Measurements from ENCODE around the gene IL17A.

IL17A gene

GRCh38 chr6:52152711-52153160 is 33.4 kb upstream of the IL17A start:
- in situ Hi-C loops (cut with HindIII; ENCODE audit: low sequenced_read_pairs): no loop called here
- H3K4me3 ChIP-seq (ENCODE audit: low read depth, low read length): no peak overlapping the region
- TF ChIP-seq CTCF (IDR thresholded peaks at IDR 0.05; ENCODE audit: low read depth, low read length): no peak
- no peak for DNase-seq (ENCODE audit: low read depth, low spot score)

- H3K4me3 ChIP-seq (ENCODE audit: low read depth, low read length): no peak overlapping the region
- no peak for TF ChIP-seq CTCF (IDR thresholded peaks at IDR 0.05; ENCODE audit: low read depth, low read length)
- in situ Hi-C loops (cut with HindIII; ENCODE audit: low sequenced_read_pairs): no loop called here
- DNase-seq (ENCODE audit: low read depth, low spot score): no peak
Observed at GRCh38 chr6:52154381-52154780, 31.8 kb upstream of the IL17A start.

GRCh38 chr6:52155791-52156576 is 30.2 kb upstream of the IL17A start:
- in situ Hi-C loops (cut with HindIII; ENCODE audit: low sequenced_read_pairs): no loop called here
- no peak for TF ChIP-seq CTCF (IDR thresholded peaks at IDR 0.05; ENCODE audit: low read depth, low read length)
- no peak overlapping the region for H3K4me3 ChIP-seq (ENCODE audit: low read depth, low read length)
- DNase-seq (ENCODE audit: low read depth, low spot score): peak; percentile 18

- in situ Hi-C loops (cut with HindIII; ENCODE audit: low sequenced_read_pairs): no loop called here
- peak; percentile 20 for DNase-seq (ENCODE audit: low read depth, low spot score)
- H3K4me3 ChIP-seq (ENCODE audit: low read depth, low read length): no peak overlapping the region
- no peak for TF ChIP-seq CTCF (IDR thresholded peaks at IDR 0.05; ENCODE audit: low read depth, low read length)
Observed at GRCh38 chr6:52157301-52157941, 28.8 kb upstream of the IL17A start.

GRCh38 chr6:52160472-52161104 is 25.6 kb upstream of the IL17A start:
- TF ChIP-seq CTCF (IDR thresholded peaks at IDR 0.05; ENCODE audit: low read depth, low read length): no peak
- no peak overlapping the region for H3K4me3 ChIP-seq (ENCODE audit: low read depth, low read length)
- no peak for DNase-seq (ENCODE audit: low read depth, low spot score)
- in situ Hi-C loops (cut with HindIII; ENCODE audit: low sequenced_read_pairs): no loop called here

GRCh38 chr6:52161689-52162438 is 24.3 kb upstream of the IL17A start:
- TF ChIP-seq CTCF (IDR thresholded peaks at IDR 0.05; ENCODE audit: low read depth, low read length): no peak
- in situ Hi-C loops (cut with HindIII; ENCODE audit: low sequenced_read_pairs): no loop called here
- no peak for DNase-seq (ENCODE audit: low read depth, low spot score)
- H3K4me3 ChIP-seq (ENCODE audit: low read depth, low read length): no peak overlapping the region
